ENCODE measurements around the gene ATP13A1.

Gene ATP13A1

GRCh38 chr19:19655051-19655594, 8.4 kb downstream of the ATP13A1 start:
- DNase-seq (ENCODE audit: low spot score), result no peak
- TF ChIP-seq, protein P1, sequence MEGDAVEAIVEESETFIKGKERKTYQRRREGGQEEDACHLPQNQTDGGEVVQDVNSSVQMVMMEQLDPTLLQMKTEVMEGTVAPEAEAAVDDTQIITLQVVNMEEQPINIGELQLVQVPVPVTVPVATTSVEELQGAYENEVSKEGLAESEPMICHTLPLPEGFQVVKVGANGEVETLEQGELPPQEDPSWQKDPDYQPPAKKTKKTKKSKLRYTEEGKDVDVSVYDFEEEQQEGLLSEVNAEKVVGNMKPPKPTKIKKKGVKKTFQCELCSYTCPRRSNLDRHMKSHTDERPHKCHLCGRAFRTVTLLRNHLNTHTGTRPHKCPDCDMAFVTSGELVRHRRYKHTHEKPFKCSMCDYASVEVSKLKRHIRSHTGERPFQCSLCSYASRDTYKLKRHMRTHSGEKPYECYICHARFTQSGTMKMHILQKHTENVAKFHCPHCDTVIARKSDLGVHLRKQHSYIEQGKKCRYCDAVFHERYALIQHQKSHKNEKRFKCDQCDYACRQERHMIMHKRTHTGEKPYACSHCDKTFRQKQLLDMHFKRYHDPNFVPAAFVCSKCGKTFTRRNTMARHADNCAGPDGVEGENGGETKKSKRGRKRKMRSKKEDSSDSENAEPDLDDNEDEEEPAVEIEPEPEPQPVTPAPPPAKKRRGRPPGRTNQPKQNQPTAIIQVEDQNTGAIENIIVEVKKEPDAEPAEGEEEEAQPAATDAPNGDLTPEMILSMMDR (IDR thresholded peaks at IDR 0.05; ENCODE audit: extremely low read depth, missing control alignments), result no peak

DNA sequence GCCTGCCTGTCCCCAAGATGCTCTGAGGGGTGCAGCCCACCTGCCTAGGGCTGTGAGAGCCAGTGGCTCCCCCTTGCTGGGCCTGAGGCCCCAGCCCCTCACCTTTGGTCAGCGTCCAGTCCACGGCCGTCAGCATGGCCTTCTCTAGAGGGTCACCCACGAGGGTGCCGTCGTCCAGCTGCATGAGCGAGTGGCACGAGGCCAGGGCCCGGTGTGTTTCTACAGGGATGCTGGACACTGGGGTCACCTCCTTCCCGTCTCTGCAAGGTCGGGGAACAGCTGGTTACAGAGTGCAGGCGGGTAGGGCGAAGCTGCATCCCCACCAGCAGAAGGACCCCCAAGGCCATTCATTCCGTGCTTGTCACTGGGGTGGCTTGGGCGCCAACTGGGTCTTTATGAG, 9.0 kb downstream of the ATP13A1 start:
- no peak for DNase-seq (ENCODE audit: low spot score)
- TF ChIP-seq, protein P1 (IDR thresholded peaks at IDR 0.05; ENCODE audit: extremely low read depth, missing control alignments), result no peak

DNA sequence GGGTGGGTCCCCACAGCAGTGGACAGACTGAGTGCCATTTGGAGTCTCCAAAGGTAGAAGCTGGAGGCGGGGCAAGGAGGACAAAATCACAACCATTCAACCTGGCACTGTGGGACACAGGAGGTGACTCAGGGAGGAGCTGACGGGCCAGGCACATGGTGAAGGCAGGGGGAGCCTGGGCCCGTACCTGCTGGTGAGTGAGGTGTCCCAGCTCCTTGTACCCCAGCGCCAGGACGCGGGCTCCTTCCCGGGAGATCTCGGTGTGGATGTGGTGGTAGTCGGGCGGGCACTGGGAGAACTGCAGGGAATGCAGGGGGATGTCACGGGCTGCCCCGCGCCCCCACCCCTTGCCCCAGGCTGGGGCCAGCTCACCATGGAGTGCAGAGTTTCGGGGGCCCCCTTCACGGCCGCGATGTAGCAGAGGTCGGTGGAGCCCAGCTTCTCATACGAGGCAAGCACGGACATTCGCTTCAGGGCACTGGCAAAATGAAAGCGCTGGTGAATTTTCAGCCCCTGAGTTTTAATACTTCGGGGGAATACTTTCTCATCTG, 9.8 kb downstream of the ATP13A1 start:
- no peak for DNase-seq (ENCODE audit: low spot score)
- TF ChIP-seq, protein P1 (IDR thresholded peaks at IDR 0.05; ENCODE audit: extremely low read depth, missing control alignments), result no peak

DNA sequence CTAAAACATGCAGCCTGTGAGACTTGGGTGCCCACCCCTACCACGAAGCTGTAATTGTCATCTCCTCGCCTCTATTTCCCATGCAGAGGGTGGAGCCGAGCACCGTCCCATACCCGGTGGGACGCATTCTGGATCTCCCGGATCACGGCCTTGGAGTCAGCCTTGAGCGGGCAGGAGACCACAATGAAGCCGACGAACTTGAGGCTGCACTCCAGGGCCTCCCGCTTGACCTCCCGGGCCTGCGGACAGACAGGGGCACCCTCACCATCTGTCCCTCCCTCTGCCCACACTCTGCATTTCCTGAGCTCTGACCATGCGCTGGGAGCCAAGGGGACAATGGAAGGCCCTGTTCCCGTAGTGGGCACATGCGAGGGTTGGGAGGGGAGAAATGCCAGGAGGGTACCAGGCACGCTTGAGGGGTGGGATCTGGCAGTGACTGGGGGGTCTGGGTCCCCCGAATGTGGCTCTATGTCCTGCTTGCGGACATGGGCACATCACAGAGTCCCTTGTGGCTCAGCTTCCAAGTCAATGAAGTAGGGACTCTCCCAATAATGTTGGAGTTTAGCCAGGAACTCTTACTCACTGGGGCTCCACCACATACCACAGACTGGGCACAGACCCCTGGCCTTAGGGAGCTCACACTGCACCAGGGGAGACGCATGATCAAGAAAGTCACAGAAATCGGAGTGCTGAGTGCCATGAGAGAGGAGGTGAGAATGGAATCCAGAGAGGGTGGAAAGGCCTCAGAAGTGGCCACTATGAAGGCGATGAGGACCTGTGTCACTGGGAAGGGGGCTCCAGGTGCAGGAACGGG, 10.8 kb downstream of the ATP13A1 start:
- no peak for DNase-seq (ENCODE audit: low spot score)
- TF ChIP-seq, protein P1 (IDR thresholded peaks at IDR 0.05; ENCODE audit: extremely low read depth, missing control alignments), result no peak

DNA sequence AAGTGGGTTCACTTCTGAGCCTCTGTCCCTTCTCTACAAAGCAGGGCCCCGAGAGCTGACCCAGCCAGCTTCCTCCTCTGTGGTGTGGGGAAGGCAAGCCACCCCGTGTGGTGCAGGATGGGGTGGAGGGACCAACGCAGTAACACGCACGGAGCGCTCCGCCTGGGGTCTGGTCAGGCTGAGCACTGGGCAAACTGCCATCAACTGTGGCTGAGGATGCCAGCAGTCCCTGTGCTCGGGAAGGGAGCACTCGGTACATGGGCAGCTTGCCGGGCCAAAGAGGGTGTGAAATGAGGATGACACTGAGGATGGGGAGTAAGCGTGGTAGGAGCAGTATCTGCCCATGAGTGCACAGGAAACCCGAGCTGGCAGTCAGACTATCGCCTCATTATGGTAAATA, 12.4 kb downstream of the ATP13A1 start:
- TF ChIP-seq, protein P1 (IDR thresholded peaks at IDR 0.05; ENCODE audit: extremely low read depth, missing control alignments), result no peak
- no peak for DNase-seq (ENCODE audit: low spot score)

DNA sequence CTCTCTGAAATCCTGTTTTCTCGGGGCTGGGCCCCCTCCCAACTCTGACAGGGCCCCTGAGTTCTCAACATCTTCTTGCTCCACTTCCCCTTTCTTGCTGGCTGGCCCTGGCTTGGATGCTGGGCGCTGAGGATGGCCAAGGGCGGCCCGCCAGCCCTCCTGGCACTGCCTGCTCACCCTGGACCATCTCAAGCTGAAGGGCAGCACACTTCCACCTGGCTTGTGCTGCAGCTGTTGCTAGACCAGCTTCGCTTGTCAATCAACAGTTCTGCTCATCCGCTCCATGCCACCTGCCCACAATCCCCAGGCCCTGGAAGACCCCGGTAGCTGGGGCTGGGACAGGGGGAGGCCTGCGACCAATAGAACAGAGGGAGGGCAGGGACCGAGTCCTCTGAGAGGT, 13.1 kb downstream of the ATP13A1 start:
- DNase-seq (ENCODE audit: low spot score), result no peak
- TF ChIP-seq, protein P1 (IDR thresholded peaks at IDR 0.05; ENCODE audit: extremely low read depth, missing control alignments), result no peak

DNA sequence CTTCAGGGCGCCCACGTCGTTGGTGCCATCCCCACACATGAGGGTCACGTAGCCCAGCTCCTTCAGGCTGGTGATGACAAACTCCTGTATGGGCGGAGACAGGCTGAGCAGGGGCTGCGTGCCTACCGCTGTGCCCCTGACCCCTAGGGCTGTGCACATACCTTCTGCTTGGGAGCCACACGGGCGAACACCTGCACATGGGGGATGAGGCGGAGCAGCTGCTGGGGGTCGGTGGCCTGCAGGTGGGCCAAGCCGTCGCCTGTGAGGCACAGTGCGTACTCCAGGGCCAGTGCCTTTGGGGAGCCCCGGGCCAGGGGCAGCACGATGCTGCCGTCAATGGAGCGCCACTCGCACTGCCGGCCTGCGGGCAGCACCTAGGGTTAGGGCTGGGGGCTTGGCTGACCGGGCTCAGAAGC, 13.9 kb downstream of the ATP13A1 start:
- DNase-seq (ENCODE audit: low spot score), result no peak
- TF ChIP-seq, protein P1 (IDR thresholded peaks at IDR 0.05; ENCODE audit: extremely low read depth, missing control alignments), result no peak
